DMS79 treated with DMSO at 0.1 percent for 48 hours (cell line): ENCODE results near the gene FIBCD1.

ENCODE experiments used
- DNase-seq: peaks from one replicate; lab custom pipeline; 2025; lab: John Stamatoyannopoulos, UW

The FIBCD1 gene

GRCh38 chr9:130857864-130858738 lies 80.9 kb downstream of the FIBCD1 start:
- peak; percentile 54 for DNase-seq

- no peak for DNase-seq
Observed at GRCh38 chr9:130856474-130856873, 82.6 kb downstream of the FIBCD1 start.

- no peak for DNase-seq
Observed at GRCh38 chr9:130854835-130855234, 84.2 kb downstream of the FIBCD1 start.

- no peak for DNase-seq
Observed at GRCh38 chr9:130854092-130854491, 85.0 kb downstream of the FIBCD1 start.

- DNase-seq, result no peak
Observed at GRCh38 chr9:130852801-130853200, 86.2 kb downstream of the FIBCD1 start.
